HG03060 (cell line): ENCODE results near the gene MIPOL1.
"Not testable (repeated sequence)": the region's sequence is repeated elsewhere in the genome, so short reads cannot be mapped to it uniquely, and the experiment has no call there.

Experiments
- ATAC-seq: cut with Tn5 transposase; IDR thresholded peaks from one replicate; pipeline ENCODE4 v1.9.1; 2021; ENCODE audit warnings: low read depth, moderate number of reproducible peaks; ENCODE audit not compliant: unreplicated experiment

The MIPOL1 gene

DNA sequence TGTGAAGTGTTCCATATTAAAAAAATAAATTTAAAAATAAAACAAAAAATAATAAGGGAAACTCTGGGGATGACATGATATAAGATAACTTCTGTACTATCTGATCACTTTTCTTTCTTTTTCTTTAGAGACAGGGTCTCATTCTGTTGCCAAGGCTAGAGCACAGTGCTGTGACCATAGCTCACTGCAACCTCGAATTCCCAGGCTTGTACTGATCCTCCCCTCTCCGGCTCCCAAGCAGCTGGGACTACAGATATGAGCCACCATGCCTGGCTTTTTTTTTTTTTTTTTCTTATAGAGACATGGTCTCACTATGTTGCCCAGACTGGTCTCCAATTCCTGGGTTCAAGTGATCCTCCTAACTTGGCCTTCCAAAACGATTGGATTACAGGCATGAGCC is 10.4 kb upstream of the MIPOL1 start:
- ATAC-seq = no peak

DNA sequence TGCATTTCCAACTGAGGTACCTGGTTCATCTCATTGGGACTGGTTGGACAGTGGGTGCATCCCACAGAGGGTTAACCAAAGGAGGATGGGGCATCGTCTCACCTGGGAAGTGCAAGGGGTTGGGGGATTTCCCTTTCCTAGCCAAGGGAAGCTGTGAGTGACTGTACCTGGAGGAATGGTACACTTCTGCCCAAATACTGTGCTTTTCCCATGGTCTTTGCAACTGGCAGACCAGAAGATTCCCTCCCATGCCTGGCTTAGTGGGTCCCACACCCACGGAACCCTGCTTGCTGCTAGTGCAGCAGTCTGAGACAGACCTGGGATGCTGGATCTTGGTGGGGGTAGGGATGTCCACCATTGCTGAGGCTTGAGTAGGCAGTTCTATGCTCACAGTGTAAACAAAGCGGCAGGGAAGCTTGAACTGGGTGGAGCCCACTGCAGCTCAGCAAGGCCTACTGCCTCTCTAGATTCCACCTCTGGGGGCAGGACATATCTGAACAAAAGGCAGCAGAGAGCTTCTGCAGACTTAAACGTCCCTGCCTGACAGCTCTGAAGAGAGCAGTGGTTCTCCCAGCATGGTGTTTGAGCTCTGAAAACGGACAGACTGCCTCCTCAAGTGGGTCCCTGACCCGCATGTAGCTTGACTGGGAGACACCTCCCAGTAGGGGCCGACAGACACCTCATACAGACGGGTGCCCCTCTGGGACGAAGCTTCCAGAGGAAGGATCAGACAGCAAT is 9.7 kb upstream of the MIPOL1 start:
- ATAC-seq = not testable (repeated sequence)

GRCh38 chr14:37189733-37190132 is 8.0 kb upstream of the MIPOL1 start:
- ATAC-seq = not testable (repeated sequence)

DNA sequence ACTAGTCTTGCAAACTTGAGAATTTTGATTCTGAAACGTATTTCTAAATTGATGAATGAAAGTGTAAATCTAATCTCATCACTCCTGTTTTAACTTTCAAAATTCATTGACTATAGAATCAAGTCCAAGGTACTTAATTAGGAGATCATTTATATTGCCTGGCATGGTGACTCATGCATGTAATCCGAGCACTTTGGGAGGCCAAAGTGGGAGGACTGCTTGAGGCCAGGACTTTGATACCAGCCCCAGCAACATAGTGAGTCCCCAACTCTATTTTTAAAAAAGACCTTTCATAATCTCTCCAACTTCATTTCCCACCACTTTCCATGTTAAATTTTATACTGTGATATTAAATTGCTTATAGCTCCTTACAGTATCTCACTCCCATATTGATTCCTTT is 3.0 kb upstream of the MIPOL1 start:
- no peak for ATAC-seq

GRCh38 chr14:37195327-37195726 is 2.4 kb upstream of the MIPOL1 start:
- ATAC-seq = no peak

DNA sequence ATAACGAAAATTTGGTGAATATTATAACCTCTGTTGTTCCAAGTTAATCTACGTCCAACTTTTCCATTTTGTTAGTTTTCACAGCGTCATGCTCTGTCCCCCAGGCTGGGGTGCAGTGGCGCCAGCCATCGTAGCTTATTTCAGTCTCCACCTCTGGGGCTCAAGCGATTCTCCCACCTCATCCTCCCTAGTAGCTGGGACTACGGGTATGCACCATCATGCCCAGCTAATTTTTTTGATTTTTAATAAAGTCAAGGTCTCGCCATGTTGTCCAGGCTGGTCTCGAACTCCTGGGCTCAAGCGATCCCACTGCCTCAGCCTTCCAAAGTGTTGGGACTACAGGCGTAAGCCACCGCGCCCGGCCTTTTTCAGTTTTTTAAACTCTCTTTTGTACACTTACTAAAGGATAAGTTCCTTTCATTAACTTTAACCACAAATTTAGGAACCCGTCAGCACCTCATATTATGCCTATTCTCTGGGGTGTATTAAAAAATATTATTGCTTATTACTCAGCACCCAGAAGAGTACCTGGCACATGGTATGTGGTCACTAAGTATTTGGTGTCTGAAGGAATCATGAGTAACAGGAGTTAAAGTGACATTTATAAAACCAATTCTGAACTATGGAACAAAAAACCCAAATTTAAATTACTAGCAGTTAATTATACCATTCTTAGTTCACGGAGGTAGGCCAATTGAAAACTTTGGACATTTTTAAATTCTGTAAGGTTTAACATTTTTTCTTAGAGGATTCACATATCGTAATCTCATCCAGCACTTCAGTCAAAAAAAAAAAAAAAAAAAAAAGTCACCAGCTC is 925 bp upstream of the MIPOL1 start:
- no peak for ATAC-seq

DNA sequence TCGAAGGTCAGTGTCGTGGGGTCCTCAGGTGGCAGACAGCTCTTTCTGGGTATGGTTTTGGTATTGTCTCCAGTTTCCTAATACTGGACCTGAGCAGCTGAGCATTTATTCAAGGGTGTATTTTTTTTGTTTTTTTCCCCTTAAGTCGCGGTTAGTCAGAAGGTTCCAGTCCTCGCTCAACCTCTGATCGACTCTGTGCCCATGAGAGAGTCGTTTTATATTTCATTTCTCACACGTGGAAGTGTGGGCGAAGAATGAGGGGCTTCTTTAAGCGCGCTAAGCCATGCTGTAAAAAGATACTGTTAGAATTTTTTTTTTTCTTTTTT is 499 bp downstream of the MIPOL1 start:
- no peak for ATAC-seq

GRCh38 chr14:37198907-37199306 is 1.2 kb downstream of the MIPOL1 start:
- no peak for ATAC-seq

DNA sequence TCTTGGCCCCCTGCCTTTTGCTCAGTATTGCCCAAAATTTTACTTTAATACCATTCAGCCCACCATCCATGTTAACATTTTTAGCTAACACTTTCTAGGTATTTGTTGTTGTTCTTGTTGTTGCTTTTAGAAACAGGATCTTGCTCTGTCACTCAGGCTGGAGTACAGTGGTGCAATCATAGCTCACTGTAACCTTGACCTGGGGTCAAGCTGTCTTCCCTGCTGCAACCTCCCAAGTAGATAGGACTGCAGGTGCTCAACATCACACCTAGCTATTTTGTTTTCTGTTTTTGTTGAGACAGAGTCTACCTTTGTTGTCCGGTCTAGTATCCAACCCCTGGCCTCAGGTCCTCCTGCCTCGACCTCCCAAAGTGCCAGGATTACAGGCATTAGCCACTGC is 4.0 kb downstream of the MIPOL1 start:
- no peak for ATAC-seq

DNA sequence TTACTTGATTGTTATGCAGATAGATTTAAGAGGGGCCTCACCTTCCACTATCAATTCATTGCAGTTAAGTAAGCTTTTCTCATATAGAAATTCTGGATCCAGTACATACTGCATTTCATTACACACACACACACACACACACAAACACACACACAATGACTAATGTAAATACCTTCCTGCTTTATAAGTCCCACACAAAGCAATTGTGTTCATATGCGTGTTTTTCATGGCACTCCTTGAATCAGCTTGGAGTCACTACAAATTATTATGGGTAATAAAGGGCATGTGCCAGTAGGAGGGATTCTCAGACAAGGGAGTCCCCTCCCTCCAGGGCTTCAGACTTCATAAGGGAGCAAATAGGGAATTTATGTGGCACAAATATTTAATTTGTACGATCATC is 4.5 kb downstream of the MIPOL1 start:
- no peak for ATAC-seq

- ATAC-seq = no peak
Observed at GRCh38 chr14:37202812-37203211, 5.1 kb downstream of the MIPOL1 start.

GRCh38 chr14:37203423-37203822 is 5.7 kb downstream of the MIPOL1 start:
- no peak for ATAC-seq

DNA sequence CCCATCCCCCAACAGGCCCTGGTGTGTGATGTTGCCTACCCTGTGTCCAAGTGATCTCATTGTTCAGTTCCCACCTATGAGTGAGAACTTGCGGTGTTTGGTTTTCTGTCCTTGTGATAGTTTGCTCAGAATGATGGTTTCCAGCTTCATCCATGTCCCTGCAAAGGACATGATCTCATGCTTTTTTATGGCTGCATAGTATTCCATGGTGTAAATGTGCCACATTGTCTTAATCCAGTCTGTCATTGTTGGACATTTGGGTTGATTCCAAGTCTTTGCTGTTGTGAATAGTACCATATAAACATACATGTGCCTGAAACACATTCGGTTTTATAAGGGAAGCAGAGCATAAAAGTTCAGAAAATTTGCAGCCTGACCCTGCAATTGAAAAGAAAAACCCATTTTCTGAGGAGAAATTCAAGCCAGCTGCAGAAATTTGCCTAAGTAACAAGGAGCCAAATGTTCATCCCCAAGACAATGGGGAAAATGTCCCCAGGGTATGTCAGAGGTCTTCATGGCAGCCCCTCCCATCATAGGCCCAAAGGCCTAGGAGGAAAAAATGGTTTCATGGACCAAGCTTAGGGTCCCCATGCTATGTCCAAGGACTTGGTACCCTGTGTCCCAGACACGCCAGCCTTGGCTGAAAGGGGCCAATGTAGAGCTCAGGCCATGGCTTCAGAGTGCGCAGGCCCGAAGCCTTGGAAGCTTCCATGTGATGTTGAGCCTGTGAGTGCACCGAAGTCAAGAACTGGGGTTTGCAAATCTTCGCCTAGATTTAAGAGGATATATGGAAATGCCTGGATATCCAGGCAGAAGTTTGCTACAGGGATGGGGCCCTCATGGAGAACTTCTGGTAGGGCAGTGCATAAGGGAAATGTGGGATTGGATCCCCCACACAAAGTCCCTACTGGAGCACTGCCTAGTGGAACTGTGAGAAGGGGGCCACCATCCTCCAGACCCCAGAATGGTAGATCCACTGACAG is 8.2 kb downstream of the MIPOL1 start:
- ATAC-seq = not testable (repeated sequence)

DNA sequence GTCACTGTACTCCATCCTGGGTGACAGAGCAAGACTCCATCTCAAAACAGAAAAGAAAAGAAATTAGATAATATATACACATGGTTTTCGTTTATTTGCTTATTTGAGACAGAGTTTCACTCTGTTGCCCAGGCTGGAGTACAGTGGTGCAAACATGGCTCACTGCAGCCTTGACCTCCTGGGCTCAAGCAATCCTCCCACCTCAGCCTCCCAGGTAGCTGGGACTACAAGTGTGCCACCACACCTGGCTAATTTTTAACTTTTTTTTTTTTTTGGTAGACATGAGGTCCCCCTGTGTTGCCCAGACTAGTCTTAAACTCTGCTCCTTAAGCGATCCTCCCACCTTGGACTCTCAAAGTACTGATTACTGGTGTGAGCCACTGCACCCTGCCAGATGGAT is 11.9 kb downstream of the MIPOL1 start:
- ATAC-seq = not testable (repeated sequence)

DNA sequence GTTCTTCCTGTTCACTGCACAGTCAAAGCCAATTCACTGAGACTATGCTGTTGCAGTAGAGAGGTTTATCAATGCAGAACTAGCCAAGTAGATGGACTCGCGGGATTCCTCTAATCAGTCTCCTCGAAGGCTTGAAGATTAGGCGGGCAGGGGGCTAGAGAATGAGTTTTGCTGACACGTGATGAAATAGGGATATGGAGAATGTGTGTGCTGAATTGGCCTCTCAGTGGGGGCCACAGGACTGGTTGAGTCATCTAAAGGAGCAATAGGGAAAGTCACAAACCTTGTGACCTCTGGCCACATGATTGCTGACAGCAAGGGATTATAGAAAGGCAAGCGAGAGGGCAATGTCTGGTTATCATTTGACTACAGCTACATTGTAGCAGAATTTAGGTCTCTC is 12.7 kb downstream of the MIPOL1 start:
- ATAC-seq = no peak

GRCh38 chr14:37213016-37213415 is 15.3 kb downstream of the MIPOL1 start:
- no peak for ATAC-seq

DNA sequence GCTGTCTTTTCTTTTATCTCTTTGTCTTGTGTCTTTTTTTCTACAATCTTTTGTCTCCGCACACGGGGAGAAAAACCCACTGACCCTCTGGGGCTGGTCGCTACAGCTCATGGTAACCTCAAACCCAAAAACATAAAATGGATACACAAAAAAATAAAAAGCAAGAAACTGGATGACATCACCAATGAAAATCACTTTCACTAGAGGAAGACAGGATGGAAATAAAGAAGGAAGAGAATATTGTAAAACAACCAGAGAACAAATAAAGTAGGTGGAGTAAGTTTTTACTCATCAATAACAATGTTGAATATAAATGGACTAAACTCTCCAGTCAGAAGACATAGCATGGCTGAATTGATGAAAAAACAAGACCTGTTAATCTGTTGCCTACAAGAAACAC is 17.6 kb downstream of the MIPOL1 start:
- no peak for ATAC-seq

DNA sequence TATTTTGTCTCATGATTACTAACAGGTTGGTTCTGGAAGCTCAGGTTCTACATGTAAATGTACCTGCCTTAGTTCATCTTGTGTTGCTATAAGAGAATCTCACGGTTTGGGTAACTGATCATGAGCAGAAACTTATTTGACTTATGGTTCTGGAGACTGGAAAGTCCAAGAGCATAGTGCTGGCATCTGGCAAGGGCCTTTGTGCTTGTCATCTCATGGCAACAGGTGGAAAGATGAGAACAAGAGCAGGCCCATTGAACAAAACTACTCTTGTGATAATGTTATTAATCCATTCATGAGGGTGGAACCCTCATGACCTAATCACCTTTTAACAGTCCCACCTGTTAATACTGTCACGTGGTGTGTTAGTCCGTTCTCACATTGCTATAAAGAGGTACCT is 23.3 kb downstream of the MIPOL1 start:
- ATAC-seq = no peak

DNA sequence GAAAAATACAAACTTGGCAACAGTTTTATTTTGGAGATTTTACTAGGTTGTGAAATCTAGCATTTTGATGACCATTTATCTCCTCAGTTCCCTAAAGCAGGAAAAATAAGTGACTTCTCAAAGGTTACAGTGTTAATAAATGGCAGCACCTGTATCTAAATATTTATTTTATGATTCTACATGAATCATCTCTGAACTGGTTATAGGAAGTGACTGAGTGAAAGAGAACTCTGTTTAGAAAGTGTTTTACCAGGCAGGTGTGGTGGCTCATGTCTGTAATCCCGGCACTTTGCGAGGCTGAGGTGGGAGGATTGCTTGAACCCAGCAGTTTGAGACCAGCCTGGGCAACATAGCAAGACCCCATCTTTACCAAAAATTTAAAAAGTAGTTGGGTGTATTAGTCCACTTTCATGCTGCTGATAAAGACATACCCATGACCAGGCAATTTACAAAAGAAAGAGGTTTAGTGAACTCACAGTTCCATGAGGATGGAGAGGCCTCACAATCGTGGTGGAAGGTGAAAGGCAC is 26.3 kb downstream of the MIPOL1 start:
- no peak for ATAC-seq

GRCh38 chr14:37225668-37226067 is 27.9 kb downstream of the MIPOL1 start:
- not testable (repeated sequence) for ATAC-seq
